Mammary epithelial cell (primary cell): ENCODE measurements around the gene SEC16B.

Experiments
- CTCF ChIP-seq, 2 donors: IDR thresholded peaks in 1 of 2; conservative IDR thresholded peaks in 1 of 2; 2 replicates each; pipeline ENCODE4 v1.5.1; 2011 to 2012; ENCODE audit warnings: inconsistent platforms in 2 of 2, low read length in 2 of 2, mild to moderate bottlenecking in 2 of 2, control low read depth in 1 of 2, low read depth in 1 of 2; ENCODE audit not compliant: insufficient read depth in 1 of 2; ENCODE audit errors: extremely low read depth in 1 of 2
- EZH2 ChIP-seq: IDR thresholded peaks from 2 replicates; pipeline ENCODE4 v1.6.1; 2012; ENCODE audit warnings: low read length, inconsistent platforms, borderline replicate concordance

DNA sequence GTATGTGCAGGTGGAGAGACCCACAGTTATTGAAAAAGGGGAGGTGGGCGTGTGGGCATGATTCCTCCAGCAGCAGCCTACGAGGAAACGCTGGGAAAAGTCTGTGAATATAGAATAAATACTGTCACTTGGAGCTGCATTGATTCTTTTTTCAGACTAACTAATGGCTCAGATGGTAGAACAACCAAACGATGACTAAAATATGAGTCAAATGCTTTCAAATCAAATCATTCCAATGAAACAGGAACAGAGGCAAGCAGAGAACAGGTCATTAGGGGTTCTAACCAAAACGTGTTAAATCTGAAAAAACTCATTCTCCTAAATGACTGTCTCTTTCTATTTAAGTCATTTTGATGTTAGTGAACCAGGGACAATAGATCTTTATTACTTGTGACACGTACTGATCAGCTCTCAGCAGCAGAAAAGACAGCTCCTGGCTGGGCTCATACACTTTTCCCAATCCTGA is 35.1 kb upstream of the SEC16B start:
- TF ChIP-seq EZH2 (no peak), CTCF (conservative IDR thresholded peaks at IDR 0.05 in 1 of 2, IDR thresholded peaks at IDR 0.05 in 1 of 2; ENCODE audit: extremely low read depth in 1 of 2, insufficient read depth in 1 of 2, low read depth in 1 of 2, low read length in 2 of 2) (no peak)
